ENCODE measurements around the gene L1TD1.

The L1TD1 gene

GRCh38 chr1:62185677-62186076, 9.0 kb upstream of the L1TD1 start:
- no peak for TF ChIP-seq EZH2phosphoT487 (IDR thresholded peaks at IDR 0.05; ENCODE audit: low read depth)
- TF ChIP-seq, protein P1, sequence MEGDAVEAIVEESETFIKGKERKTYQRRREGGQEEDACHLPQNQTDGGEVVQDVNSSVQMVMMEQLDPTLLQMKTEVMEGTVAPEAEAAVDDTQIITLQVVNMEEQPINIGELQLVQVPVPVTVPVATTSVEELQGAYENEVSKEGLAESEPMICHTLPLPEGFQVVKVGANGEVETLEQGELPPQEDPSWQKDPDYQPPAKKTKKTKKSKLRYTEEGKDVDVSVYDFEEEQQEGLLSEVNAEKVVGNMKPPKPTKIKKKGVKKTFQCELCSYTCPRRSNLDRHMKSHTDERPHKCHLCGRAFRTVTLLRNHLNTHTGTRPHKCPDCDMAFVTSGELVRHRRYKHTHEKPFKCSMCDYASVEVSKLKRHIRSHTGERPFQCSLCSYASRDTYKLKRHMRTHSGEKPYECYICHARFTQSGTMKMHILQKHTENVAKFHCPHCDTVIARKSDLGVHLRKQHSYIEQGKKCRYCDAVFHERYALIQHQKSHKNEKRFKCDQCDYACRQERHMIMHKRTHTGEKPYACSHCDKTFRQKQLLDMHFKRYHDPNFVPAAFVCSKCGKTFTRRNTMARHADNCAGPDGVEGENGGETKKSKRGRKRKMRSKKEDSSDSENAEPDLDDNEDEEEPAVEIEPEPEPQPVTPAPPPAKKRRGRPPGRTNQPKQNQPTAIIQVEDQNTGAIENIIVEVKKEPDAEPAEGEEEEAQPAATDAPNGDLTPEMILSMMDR (IDR thresholded peaks at IDR 0.05; ENCODE audit: low read depth, low read length): no peak
- no peaks in the 10 kb centered on the region for H3K9me3 ChIP-seq (ENCODE audit: insufficient read depth, low read length)
- no peak overlapping the region for H3K9ac ChIP-seq (ENCODE audit: low read length)
- no peak overlapping the region for H3K4me2 ChIP-seq (ENCODE audit: low read length)
- H4K20me1 ChIP-seq (ENCODE audit: insufficient read depth, low read length): no peaks in the 10 kb centered on the region
- no peak overlapping the region for H3K27ac ChIP-seq (ENCODE audit: low read length)
- H3K79me2 ChIP-seq (ENCODE audit: low read length): no peaks in the 10 kb centered on the region
- H3K36me3 ChIP-seq (replicated peaks; ENCODE audit: low read depth, low read length): no peaks in the 10 kb centered on the region
- H3K27me3 ChIP-seq (ENCODE audit: low read depth, low read length): no peaks in the 10 kb centered on the region
- no peaks in the 10 kb centered on the region for H3K4me1 ChIP-seq (ENCODE audit: low read length)
- no peak overlapping the region for H3K4me3 ChIP-seq (ENCODE audit: low read length)
- H2AFZ ChIP-seq (ENCODE audit: low read depth, low read length): no peak overlapping the region

DNA sequence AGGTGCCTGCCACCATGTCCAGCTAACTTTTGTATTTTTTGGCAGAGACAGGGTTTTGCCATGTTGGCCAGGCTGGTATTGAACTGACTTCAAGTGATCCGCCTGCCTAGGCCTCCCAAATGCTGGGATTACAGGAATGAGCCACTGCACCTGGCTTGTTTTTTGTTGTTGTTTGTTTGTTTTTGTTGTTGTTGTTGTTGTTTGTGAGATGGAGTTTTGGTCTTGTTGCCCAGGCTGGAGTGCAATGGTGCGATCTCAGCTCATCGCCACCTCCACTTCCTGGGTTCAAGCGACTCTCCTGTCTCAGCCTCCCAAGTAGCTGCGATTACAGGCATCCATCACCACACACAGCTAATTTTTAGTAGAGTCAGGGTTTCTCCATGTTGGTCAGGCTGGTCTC, 7.1 kb upstream of the L1TD1 start:
- H3K4me2 ChIP-seq (ENCODE audit: low read length): no peak overlapping the region
- no peak overlapping the region for H3K27ac ChIP-seq (ENCODE audit: low read length)
- no peak overlapping the region for H3K9ac ChIP-seq (ENCODE audit: low read length)
- no peaks in the 10 kb centered on the region for H3K27me3 ChIP-seq (ENCODE audit: low read depth, low read length)
- TF ChIP-seq EZH2phosphoT487 (IDR thresholded peaks at IDR 0.05; ENCODE audit: low read depth): no peak
- TF ChIP-seq, protein P1 (IDR thresholded peaks at IDR 0.05; ENCODE audit: low read depth, low read length): no peak
- no peaks in the 10 kb centered on the region for H3K36me3 ChIP-seq (replicated peaks; ENCODE audit: low read depth, low read length)
- no peak overlapping the region for H2AFZ ChIP-seq (ENCODE audit: low read depth, low read length)
- no peaks in the 10 kb centered on the region for H3K9me3 ChIP-seq (ENCODE audit: insufficient read depth, low read length)
- no peaks in the 10 kb centered on the region for H3K4me1 ChIP-seq (ENCODE audit: low read length)
- H3K79me2 ChIP-seq (ENCODE audit: low read length): no peaks in the 10 kb centered on the region
- no peaks in the 10 kb centered on the region for H4K20me1 ChIP-seq (ENCODE audit: insufficient read depth, low read length)
- no peak overlapping the region for H3K4me3 ChIP-seq (ENCODE audit: low read length)

DNA sequence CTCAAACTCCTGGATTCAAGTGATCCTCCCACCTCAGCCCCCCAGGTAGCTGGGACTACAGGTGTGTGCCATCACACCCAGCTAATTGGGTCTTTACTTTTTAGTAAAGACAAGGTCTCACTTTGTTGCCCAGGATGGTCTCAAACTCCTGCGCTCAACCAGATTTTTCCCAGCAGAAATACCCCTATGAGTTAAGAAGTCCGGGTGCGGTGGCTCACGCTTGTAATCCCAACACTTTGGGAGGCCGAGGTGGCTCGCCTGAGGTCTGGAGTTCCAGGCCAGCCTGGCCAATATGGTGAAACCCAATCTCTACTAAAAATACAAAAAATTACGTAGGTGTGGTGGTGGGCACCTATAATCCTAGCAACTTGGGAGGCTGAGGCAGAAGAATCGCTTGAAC, 6.5 kb upstream of the L1TD1 start:
- no peaks in the 10 kb centered on the region for H3K36me3 ChIP-seq (replicated peaks; ENCODE audit: low read depth, low read length)
- no peaks in the 10 kb centered on the region for H3K9me3 ChIP-seq (ENCODE audit: insufficient read depth, low read length)
- H2AFZ ChIP-seq (ENCODE audit: low read depth, low read length): no peak overlapping the region
- no peak overlapping the region for H3K4me3 ChIP-seq (ENCODE audit: low read length)
- H3K4me1 ChIP-seq (ENCODE audit: low read length): no peaks in the 10 kb centered on the region
- H3K27me3 ChIP-seq (ENCODE audit: low read depth, low read length): no peaks in the 10 kb centered on the region
- H3K79me2 ChIP-seq (ENCODE audit: low read length): no peaks in the 10 kb centered on the region
- H3K9ac ChIP-seq (ENCODE audit: low read length): no peak overlapping the region
- H3K4me2 ChIP-seq (ENCODE audit: low read length): no peak overlapping the region
- no peak overlapping the region for H3K27ac ChIP-seq (ENCODE audit: low read length)
- no peaks in the 10 kb centered on the region for H4K20me1 ChIP-seq (ENCODE audit: insufficient read depth, low read length)
- no peak for TF ChIP-seq EZH2phosphoT487 (IDR thresholded peaks at IDR 0.05; ENCODE audit: low read depth)
- TF ChIP-seq, protein P1 (IDR thresholded peaks at IDR 0.05; ENCODE audit: low read depth, low read length): no peak

DNA sequence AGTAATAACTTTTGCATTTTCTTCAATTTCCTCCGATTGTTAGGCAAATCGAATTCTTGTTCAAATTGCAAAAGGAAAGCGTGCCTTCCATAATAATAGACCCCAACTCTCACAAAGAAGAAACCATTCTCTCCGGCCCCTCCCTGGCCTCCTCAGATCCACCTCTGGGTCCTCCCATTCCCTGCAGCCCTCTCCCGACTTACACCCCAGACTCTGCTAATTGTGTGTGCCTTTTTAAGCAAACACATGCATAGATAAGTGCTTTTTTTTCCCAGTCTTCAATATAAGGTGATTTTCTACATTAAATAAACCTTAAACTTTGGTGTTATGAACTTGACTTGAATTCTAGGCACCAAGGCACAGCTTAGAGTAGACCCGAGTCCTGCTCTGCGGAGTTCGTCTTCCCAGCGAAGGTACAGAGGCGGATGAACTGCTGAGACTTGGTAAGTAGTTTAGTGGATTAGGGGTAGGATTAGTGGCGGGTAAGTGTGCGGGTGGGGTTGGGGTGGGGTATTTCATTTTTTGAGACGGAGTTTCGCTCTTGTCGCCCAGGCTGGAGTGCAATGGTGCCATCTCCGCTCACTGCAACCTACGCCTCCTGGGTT, 1.5 kb downstream of the L1TD1 start:
- no peaks in the 10 kb centered on the region for H3K4me1 ChIP-seq (ENCODE audit: low read length)
- no peak overlapping the region for H3K27ac ChIP-seq (ENCODE audit: low read length)
- no peak overlapping the region for H3K4me3 ChIP-seq (ENCODE audit: low read length)
- H3K36me3 ChIP-seq (replicated peaks; ENCODE audit: low read depth, low read length): no peaks in the 10 kb centered on the region
- TF ChIP-seq, protein P1 (IDR thresholded peaks at IDR 0.05; ENCODE audit: low read depth, low read length): no peak
- TF ChIP-seq EZH2phosphoT487 (IDR thresholded peaks at IDR 0.05; ENCODE audit: low read depth): no peak
- no peak overlapping the region for H3K9ac ChIP-seq (ENCODE audit: low read length)
- no peak overlapping the region for H2AFZ ChIP-seq (ENCODE audit: low read depth, low read length)
- no peaks in the 10 kb centered on the region for H4K20me1 ChIP-seq (ENCODE audit: insufficient read depth, low read length)
- no peak overlapping the region for H3K4me2 ChIP-seq (ENCODE audit: low read length)
- H3K9me3 ChIP-seq (ENCODE audit: insufficient read depth, low read length): no peaks in the 10 kb centered on the region
- no peaks in the 10 kb centered on the region for H3K79me2 ChIP-seq (ENCODE audit: low read length)
- no peaks in the 10 kb centered on the region for H3K27me3 ChIP-seq (ENCODE audit: low read depth, low read length)
